COR-L47 (cell line): ENCODE data around the gene PTPN5.
"Not testable (repeated sequence)": the region's sequence is repeated elsewhere in the genome, so short reads cannot be mapped to it uniquely, and the experiment has no call there.

ENCODE experiments used
- DNase-seq: peaks from one replicate; lab custom pipeline; 2025; lab: John Stamatoyannopoulos, UW

The PTPN5 gene

DNA sequence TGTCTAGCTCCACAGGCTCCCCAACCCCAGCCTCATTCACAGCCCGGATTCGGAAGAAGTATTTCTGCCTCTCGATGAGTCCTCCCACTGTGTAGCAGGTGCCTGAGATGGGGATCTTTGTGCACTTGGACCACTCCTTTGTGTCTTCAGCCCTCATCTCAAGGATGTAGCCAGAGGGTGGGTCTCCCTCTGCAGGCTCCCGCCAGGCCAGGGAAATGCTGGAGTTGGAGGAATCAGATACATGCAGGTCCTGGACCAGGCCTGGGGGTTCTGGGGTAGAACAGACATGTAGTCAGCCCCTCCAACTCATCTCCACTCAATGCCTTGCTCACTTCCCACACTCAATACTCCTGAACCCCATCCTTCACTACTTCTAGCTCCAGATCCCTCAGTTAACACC, 82.2 kb downstream of the PTPN5 start:
- no peak for DNase-seq

DNA sequence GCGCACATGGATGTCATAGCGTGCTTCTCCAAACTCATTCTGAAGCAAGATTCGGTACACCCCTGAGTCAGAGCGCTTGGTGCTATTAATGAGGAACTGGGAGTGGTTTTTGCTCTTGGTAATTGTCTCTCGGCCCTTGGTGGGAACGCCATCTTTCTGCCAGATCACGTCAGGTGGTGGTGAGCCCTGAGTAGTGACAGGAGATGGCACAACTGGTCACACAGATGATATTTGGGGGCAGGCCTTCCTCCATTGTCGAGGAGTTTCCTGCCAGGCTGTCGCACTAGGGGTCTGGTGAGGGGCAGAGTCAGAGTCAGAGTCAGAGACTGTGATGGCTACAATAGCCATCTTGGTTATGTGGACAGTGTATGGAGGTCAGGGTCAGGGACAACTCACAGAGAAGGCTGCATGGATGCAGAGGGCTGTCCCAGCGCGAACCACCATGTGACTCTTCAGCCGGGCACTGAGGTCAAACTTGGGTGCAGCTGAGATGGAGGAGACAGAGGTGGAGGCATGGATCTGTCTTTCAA, 83.7 kb downstream of the PTPN5 start:
- DNase-seq: no peak

DNA sequence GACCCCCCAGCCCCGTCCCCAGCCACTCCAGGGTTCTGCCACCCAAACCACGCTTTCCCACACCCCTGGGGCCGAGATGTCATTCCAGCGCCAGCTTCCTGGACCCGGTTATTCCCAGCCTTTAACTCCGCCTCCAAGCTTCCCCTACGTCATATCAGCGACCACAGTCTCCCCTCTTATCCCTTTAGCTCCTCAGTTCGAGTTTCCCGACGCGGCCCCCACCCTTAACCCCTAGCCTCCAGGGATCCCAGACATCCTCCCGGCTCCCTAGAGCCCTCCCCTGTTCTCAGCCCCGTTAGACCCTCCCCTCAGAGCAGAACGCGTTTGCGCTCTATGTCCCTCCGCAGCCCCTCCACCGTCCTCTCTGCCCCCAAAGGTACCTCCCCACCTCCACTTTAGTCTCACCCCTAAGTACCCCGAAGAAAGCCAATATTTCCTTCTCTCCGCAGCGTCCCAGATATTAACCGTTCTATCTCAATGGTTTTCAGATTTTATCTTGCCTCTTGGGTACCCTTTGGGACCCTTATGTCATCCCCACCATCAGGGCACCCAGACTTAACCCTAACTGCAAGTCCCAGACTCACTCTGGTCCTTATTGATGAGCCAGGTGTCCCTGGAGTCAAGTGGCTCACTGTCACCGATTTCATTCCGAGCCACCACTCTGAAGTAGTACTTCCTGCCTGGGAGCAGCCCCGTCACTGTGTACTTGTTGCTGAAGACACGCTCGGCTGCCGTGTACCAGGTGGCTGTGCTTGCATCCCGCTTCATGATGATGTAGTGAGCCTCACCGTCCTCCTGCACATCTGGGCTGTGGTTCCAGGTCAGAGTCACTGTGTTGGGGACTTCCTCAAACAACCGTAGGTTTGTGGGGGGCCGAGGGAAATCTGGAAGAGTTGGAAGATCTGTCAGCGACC, 85.0 kb downstream of the PTPN5 start:
- DNase-seq: peak; percentile 9

DNA sequence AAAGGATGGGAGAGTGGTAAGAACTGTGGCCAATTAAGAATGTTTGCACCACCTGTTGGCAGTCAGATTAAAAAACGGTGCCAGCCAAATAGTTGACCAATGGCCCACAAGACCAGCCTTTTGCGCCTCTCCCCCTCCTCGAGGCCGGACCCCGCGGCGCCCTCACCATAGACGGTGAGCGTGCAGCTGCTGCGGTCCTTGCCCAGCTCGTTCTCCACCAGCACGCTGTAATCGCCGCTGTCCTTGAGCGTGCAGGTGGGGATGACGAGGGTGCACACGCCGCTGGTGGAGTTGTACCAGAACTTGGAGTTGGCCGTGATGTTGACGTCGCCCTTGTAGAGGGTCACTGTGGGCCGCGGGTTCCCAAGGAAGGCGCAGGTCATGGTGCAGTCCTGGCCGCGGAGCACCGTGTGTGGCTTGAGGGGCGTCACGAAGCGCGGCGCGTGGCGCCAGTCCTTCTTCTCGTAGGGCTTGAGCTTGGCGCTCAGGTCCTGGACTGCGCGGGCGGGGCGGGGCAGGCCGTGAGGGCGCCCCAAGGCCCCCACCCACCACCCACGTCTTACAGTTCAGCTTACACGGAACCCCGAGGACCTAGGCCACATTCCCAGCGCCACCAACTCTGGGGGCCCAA, 85.8 kb downstream of the PTPN5 start:
- DNase-seq: peak; percentile 33

DNA sequence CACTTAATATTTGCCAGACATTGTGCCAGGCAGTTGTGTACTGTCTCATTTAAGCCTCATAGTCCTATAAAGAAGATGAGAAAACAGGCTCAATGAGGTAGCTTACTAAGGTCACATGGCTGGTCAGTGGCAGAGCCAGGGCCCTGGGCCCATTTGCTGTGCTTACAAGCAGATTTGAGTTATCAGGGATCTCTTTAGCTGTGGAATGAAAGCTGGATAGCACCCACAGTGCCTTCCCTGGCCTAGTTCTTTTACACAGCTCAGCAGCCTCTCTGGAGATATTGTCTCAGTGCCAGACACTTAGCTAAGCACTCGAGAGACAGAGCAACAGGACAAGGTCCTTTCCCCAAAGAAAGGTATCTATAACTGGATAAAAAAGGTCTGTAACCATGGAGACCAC, 86.9 kb downstream of the PTPN5 start:
- no peak for DNase-seq

DNA sequence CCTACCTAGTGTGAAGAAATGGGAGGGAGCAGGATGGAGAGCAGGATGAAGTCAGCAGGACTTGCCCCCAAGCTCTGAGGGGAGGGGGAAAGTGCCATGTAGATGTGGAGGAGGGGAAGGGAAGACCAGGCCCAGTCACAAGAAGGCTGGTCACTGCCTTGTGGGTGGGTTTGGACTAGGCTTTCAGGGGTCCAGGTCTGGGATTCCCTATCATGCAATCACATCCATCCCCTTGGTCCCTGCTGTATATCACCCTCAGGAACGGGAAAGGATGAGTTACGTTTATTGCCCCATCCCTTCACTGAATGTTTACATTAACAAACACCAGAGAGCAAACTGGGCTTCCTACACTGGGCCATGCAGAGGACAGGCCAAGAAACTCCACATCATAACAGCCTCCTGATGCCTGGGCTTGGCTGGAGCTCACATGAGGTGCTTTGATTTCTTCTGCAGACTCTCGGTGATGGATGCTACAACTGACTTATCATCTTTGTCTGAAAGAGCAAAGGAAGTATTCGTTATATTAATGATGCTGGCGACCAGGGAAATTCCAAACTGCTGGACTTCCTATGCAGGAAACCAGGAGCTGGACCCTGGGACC, 87.5 kb downstream of the PTPN5 start:
- DNase-seq: no peak

DNA sequence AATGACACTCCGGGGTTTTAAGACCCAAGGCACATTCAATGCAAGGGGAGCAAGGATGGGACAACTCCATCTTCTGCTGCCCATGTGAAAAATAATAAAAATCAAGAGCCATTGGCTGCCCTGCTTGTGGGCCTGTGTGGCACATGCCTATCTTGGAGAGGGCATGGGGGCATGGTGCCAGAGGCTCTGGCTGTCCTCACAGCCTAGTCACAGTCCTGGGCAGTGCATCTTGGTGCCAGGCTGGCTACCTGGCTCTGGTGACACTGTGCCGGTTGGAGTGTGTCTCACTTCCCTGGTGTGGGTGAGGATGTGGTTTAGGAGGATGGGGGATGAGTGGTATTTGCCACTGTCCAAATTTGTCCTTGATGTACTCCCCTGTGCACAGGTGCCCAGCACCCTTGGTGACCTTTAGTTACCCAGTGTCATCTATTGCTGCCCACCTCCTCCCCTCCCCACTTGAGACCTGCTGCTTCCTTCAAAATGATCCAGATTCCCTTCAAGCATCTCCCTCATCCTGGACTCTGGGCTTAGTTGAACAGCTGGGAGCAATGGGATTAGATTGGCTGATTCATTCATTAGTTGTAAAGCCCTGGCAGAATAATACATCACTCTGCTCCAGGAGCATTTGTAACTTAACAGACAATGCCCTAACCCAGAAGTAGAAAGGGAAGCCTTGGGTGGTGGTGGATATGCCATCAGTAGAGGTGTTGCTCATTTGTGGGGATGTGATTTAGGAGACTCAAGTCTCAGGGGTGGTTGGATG, 88.4 kb downstream of the PTPN5 start:
- no peak for DNase-seq

DNA sequence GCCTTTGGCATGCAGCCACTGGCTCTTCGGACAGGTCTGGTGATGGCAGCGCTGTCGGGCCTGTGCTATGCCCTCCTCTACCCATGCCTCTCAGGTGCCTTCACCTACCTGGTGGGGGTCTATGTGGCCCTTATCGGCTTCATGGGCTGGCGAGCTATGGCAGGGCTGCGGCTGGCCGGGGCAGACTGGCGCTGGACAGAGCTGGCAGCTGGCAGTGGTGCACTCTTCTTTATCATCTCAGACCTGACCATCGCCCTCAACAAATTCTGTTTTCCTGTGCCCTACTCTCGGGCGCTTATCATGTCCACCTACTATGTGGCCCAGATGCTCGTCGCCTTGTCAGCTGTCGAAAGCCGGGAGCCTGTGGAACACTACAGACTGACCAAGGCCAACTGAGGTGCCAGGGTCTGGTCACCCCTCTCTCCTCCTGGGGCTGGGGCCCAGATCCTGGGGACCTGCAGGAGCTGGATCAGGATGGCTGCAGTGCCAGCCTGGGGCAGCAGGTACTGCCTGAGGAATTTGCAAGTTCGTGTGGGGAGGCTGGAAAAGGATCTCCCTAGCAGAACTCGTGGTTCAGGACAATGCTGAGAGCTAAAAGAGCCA, 89.9 kb downstream of the PTPN5 start:
- DNase-seq: no peak

DNA sequence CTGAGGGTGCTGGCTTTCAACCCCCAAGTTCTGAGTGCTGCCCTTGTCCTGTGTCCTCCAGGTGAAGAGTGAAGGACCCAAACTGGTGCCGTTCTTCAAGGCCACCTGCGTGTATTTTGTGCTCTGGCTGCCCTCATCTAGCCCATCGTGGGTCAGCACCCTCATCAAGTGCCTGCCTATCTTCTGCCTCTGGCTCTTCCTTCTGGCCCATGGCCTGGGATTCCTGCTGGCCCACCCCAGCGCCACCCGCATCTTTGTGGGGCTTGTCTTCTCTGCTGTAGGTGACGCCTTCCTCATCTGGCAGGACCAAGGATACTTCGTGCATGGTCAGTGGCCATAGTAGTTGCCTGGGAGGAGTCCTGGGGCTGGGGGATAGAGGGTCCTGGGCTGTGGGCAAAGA, 90.7 kb downstream of the PTPN5 start:
- no peak for DNase-seq

DNA sequence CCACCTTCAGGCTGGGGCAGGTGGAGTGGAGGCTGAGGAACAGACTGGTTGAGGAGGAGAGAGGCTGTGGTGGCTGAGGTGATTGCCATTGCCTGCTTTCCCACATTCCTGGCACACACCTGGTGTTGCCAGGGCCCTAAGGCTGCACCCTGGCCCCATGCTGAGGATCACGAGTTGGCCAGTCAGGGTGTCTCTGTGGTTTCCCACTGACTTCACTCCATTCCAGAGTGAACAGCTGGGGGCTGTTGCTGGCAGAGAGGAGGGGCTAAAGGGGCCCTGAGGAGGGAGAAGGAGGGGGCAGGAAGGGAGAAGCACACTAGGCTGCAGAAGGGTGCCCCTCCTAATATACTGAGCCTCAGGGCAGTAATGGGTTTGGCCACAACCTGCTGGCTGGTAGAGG, 91.2 kb downstream of the PTPN5 start:
- DNase-seq: peak; percentile 9

DNA sequence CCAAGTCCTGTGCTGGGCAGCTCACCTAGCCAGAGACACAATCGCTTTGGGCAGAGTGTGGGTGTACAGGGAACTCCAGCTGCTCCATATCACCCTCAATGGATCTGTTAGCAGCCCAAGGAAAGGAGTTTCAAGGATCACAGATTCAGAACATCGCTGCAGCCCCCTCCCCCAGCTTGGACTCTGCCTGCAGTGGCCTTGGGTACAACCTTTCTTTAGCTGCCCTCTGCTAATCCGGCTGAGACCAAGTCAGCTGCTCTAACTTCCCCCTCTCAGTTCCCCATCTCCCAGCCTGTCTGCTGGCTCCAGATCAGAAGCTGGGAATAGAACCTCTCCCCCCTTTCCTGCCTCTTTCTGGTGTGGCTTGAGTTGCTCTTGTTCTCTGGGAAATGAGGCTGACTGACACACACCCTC, 91.7 kb downstream of the PTPN5 start:
- no peak for DNase-seq

DNA sequence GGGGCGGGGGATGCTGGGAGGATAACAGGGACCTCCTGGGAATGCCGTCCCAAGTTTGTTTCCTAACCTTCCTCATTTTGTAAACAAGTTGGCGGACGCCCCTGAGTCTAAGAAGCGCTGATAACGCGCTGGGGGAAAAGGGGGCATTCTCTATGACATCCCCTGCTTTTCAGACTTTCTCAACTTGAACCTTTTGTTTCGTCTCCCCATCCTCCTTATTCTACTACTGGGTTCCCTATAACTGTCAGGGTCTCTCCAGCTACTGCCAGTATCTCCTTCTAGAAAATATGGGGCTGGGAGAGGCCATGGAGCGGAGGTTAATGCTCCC, 92.4 kb downstream of the PTPN5 start:
- DNase-seq: no peak

DNA sequence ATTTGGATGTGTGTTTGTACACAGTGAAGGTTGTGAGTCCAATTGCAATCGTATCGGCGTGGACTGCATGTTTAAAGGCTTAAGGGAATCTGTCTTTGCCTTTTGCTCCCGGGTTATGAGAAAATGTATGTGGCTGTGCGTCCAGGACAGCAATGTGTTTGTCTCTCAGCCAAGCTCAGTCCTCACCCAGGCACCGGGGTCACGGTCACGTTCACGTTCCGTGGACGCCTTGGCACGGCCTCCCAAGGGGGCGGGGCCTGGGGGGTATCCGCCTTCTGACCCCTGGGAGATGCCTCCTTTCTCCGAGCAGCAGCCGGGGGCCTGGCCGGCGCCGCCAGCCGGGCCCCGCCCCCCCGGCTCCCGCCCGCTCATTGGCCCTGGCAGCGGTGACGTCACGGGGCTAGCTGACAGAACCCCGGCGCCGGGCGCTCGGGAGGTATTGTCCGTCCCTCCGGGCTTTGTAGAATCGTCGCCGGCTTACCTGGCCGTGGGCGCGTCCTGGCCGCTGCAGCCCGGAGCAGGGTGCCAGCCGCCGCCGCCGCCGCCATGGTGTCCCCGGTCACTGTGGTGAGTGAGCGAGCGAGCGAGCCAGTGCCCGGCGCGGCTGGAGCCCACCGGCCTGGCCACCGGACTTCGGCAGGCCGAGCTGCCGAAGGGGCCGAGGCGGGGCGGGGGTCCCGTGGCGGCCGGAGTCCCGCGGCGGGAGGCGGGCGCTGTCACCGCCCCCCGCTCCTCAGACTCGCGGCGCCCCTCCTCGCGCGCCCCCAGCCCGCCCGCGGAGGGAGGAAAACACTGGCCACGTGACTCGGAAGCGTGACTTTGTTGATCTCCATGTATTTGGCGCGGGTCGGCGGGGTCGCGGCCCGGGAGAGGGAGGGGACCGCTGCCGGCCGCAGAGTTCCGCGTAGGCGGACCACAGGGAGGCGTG, 93.0 kb downstream of the PTPN5 start, which contains the start of gene TMEM86A:
Gene TMEM86A (plus strand): TSS at position 439 of the 928 bp plus-strand sequence. CDS start 108 bp downstream, at position 547.
- peak; percentile 87 for DNase-seq

DNA sequence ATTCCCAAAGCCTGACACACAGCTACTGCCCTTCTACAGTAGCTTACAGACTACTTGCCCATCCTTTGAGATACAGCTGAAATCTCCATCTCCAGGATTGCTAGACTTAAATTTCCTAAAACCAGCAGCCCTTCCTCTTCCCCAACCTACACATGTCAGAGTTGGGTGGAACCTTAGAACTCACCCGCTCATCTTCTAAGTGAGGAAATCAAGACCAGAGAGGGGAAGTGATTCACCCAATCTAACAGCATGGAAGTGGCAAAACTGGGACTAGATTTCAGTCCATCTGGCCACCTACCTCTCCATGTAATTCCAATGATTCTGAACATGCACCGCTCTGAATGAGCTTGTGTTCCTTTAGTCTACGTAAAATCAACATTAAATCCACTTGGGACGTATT, 94.0 kb downstream of the PTPN5 start:
- no peak for DNase-seq

DNA sequence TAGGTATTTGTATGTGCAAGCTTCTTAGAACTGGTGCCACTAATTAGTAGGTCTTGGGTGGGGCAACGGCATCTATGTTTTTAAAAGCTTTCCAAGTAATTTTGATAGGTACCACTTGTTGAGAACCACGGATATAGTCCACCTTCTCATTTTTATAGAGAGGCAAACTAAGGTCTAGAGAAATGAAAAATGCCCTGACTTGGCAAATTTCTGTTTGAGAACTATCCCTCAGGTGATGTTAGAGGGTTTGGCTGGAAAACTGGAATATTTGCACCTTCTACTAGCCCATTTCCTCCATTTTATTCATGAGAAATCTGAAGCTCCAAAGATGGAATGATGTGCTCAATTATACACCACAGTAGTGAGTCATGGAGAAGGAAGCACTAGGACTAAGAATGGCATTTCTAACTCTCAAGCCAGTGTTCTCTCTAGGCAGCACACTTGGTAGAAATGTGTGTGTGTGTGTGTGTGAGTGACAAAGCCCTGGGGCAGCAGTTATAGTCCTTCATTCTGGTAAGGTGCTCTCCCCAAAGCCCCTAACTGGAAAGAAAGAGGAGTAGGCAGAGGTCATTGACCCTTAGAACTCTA, 94.9 kb downstream of the PTPN5 start:
- DNase-seq: no peak

DNA sequence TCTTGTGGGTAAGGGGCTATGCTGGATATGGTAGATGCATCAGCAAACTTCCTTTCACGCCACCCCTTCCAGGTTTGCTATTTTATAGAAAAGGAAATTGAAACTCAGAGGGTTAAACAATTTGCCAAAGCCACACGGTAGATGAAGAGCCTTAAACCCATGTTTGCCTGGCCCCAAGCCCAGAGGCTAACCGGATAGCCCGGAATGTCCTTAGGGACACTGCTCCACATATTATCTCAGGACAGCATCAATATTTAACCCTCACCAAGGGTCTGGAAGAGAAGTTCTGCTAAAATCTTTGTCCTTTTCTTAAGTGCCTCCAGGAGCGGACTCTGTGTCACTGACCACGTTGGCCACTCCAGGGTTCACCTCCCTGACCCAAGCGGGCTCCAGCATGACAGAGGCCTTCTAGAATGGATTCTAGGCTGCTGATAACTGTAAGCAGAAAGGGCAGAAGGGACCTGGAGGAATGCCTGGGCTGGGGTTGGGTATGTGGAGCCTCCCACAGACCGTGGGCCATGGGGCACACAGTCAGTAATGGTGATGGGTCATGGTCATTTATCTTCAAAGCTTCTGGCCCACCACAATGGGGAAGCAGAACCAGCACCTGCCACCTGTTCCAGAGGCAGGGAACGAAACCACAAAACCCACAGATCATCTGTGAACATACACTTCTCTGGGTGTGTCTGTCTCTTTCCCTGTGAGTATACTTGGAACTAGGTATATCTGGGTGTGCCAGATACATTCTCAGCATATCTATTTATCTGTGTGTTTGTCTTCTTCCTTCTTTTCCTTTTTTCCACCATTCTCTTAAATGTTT, 98.4 kb downstream of the PTPN5 start:
- no peak for DNase-seq

DNA sequence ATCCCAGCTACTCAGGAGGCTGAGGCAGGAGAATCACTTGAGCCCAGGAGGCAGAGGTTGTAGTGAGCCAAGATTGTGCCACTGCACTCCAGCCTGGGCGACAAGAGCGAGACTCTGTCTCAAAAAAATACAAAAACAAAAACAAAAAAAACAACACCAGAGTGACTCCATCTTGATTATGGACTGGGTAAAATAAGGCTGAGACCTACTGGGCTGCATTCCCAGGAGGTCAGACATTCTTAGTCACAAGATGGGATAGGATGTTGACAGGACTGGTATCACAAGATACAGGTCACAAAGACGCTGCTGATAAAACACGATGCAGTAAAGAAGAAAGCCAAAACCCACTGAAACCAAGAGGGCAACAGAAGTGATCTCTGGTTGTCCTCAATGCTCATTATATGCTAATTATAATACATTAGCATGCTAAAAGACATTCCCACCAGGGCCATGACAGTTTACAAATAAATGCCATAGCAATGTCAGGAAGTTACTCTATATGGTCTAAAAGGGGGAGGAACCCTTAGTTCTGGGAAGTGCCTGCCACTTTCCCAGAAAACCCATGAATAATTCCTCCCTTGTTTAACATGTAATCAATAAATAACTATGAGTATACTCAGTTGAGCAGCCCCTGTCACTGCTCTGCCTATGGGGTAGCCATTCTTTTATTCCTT, 100.0 kb downstream of the PTPN5 start:
- DNase-seq: not testable (repeated sequence)

DNA sequence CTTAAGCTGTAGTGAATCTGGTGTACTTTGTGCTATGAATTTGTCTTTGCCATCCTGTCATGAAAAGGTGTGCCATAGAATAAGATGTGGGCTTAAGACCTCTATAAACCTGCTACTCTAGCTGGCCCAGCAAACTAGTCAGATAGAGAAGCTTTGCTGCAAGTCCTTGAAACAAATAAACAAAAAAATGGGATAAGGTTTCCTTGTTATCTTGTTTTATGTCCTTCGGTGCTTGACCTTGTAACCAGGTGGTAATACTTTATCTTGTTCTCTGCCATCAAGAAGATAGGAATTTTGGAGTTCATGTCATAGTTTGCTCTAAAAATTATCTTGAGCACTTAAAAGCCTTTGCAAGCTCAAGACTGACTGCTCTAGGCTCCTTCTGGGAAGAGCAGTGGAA, 107.3 kb downstream of the PTPN5 start:
- DNase-seq: no peak

DNA sequence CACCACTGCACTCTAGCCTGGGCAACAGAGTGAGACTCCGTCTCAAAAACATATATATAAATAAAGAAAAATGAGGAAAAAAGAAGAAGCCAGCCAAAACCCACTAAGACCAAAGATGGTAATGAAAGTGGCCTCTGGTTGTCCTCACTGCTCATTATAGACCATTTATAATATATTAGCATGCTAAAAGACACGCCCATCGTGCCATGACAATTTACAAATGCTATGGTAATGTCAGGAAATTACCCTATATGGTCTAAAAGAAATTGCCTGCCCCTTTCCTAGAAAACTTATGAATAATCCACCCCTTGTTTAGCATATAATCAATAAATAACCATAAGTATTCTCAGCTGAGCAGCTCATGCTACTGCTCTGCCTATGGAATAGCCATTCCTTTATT, 109.1 kb downstream of the PTPN5 start:
- no peak for DNase-seq
